HEK293 (cell line): ENCODE results near the gene MCM5.

Experiments
- CTCF ChIP-seq: fragments of 450-650 bp; formaldehyde crosslinking; IDR thresholded peaks from 2 replicates; pipeline ENCODE4 v1.5.1; 2016; ENCODE audit warnings: missing biosample characterization, missing genetic modification characterization
- ZNF416 ChIP-seq: fragments of 450-650 bp; formaldehyde crosslinking; IDR thresholded peaks from 2 replicates; pipeline ENCODE4 v1.5.1; 2016; ENCODE audit warnings: missing biosample characterization, missing genetic modification characterization
- ZNF76 ChIP-seq: fragments of 450-650 bp; formaldehyde crosslinking; IDR thresholded peaks from 2 replicates; pipeline ENCODE4; 2016; ENCODE audit warnings: low read depth, missing biosample characterization, missing genetic modification characterization, borderline replicate concordance
- ZNF777 ChIP-seq: fragments of 450-650 bp; formaldehyde crosslinking; IDR thresholded peaks from 2 replicates; pipeline ENCODE4 v1.5.1; 2017; ENCODE audit warnings: missing biosample characterization, missing genetic modification characterization, borderline replicate concordance

GRCh38 chr22:35367331-35367886 is 32.5 kb upstream of the MCM5 start:
- no peak for TF ChIP-seq CTCF (tag by site-specific recombination)
- no peak for TF ChIP-seq ZNF76 (tag by site-specific recombination)
- TF ChIP-seq ZNF777 (tag by site-specific recombination) = no peak
- TF ChIP-seq ZNF416 (tag by site-specific recombination) = no peak
